PC-3 (cell line): ENCODE data around the gene CHST8. TPM values are rescaled to one million over a fixed set of nuclear protein-coding genes. Genes with fewer than 3 reads are reported as not detected.

ENCODE experiments used
- ATAC-seq: fragments of 200-7000 bp; cut with Tn5 transposase; 2 replicates; pipeline ENCODE4 v1.9.1; 2020; ENCODE audit warnings: mild to moderate bottlenecking, moderate library complexity
- BruUV-seq: library from RNA; stranded (reverse); fragments of 400-500 nt; replicated peaks from 2 replicates; lab custom pipeline; 2021; lab: Mats Ljungman, UMichigan
- CTCF ChIA-PET: fragments of 300-600 bp; sonication (Branson Sonifier 250); formaldehyde crosslinking; loops from one replicate; lab custom pipeline; 2022; ENCODE audit warnings: antibody characterized with exemption; lab: Charles Lee
- POLR2A ChIA-PET: fragments of 300-600 bp; sonication (Branson Sonifier 250); formaldehyde crosslinking; loops from one replicate; lab custom pipeline; 2022; ENCODE audit warnings: antibody characterized with exemption; ENCODE audit not compliant: unreplicated experiment; lab: Charles Lee
- DNase-seq: peaks from one replicate; pipeline ENCODE4 v3.0.0-alpha.2; 2015
- H2AFZ ChIP-seq: fragments of 300-600 bp; sonication (generic); 2 replicates; pipeline ENCODE4 v1.6.0; 2016; ENCODE audit warnings: antibody characterized with exemption, low read length
- H3F3A ChIP-seq: fragments of 300-600 bp; sonication (generic); one replicate; pipeline ENCODE4 v1.6.0; 2017; ENCODE audit warnings: antibody characterized with exemption, low read length, control low read depth, mild to moderate bottlenecking; ENCODE audit not compliant: unreplicated experiment
- H3K27ac ChIP-seq: fragments of 300-600 bp; sonication (generic); 2 replicates; pipeline ENCODE4 v1.5.1; 2016; ENCODE audit warnings: mild to moderate bottlenecking, low read length
- H3K27me3 ChIP-seq: fragments of 300-600 bp; sonication (generic); 2 replicates; pipeline ENCODE4 v1.6.1; 2016; ENCODE audit warnings: low read length, mixed read lengths
- H3K36me3 ChIP-seq: fragments of 300-600 bp; sonication (generic); 2 replicates; pipeline ENCODE4 v1.6.1; 2016; ENCODE audit warnings: low read depth, mixed run types, low read length, mixed read lengths
- H3K4me1 ChIP-seq: fragments of 300-600 bp; sonication (generic); 2 replicates; pipeline ENCODE4 v1.5.1; 2016; ENCODE audit warnings: low read length; ENCODE audit not compliant: insufficient read depth
- H3K4me2 ChIP-seq: fragments of 300-600 bp; sonication (generic); 2 replicates; pipeline ENCODE4 v1.6.0; 2016; ENCODE audit warnings: low read length
- H3K4me3 ChIP-seq: fragments of 300-600 bp; sonication (generic); 2 replicates; pipeline ENCODE4 v1.5.1; 2016; ENCODE audit warnings: mild to moderate bottlenecking, low read length, mixed read lengths
- H3K79me2 ChIP-seq: fragments of 300-600 bp; sonication (generic); 2 replicates; pipeline ENCODE4 v1.6.1; 2017; ENCODE audit warnings: low read length, mixed read lengths
- H3K9ac ChIP-seq: fragments of 300-600 bp; sonication (generic); 2 replicates; pipeline ENCODE4 v1.6.0; 2016; ENCODE audit warnings: mild to moderate bottlenecking, low read length
- H3K9me2 ChIP-seq: fragments of 300-600 bp; sonication (generic); replicated peaks from 2 replicates; pipeline ENCODE4 v1.6.1; 2016; ENCODE audit warnings: mixed run types, low read length, mixed read lengths
- H3K9me3 ChIP-seq: fragments of 300-600 bp; sonication (generic); 2 replicates; pipeline ENCODE4 v1.6.1; 2016; ENCODE audit warnings: low read length, mixed read lengths
- H4K20me1 ChIP-seq: fragments of 300-600 bp; sonication (generic); 2 replicates; pipeline ENCODE4 v1.6.1; 2016; ENCODE audit warnings: low read length, mixed read lengths
- CTCF ChIP-seq: fragments of 300-600 bp; sonication (generic); conservative IDR thresholded peaks from 2 replicates; pipeline ENCODE4 v1.5.1; 2017; ENCODE audit warnings: antibody characterized with exemption, low read depth, mild to moderate bottlenecking, low read length
- EZH2 ChIP-seq: fragments of 300-600 bp; sonication (generic); IDR thresholded peaks from one replicate; pipeline ENCODE4 v1.6.1; 2017; ENCODE audit warnings: antibody characterized with exemption, mild to moderate bottlenecking, low read length; ENCODE audit not compliant: unreplicated experiment
- EZH2phosphoT487 ChIP-seq: fragments of 300-600 bp; sonication (generic); IDR thresholded peaks from 2 replicates; pipeline ENCODE4 v1.6.1; 2018; ENCODE audit warnings: mild to moderate bottlenecking, antibody characterized with exemption, low read length, borderline replicate concordance
- intact Hi-C: fragments of 100-400 bp; cut with micrococcal nuclease; formaldehyde crosslinking; loops from 2 replicates; pipeline ENCODE4 v1.9.0; 2023
- total RNA-seq: library from RNA; depleted of rRNA; stranded (reverse); fragments of >200 nt; gene quantifications from 2 replicates; pipeline ENCODE4 v1.2.3, GENCODE V29; 2014

The CHST8 gene
- total RNA-seq, 1 experiment from 2014 or later: 0.36 TPM

- TSS peak; percentile 76 for BruUV-seq
- ChIA-PET CTCF (interaction anchor here (0.6 to 0.9 kb wide), 3 partner anchors 25 to 179 kb away, joined by 3 to 5 read pairs (median 4); no protein-coding TSS in a partner anchor), POLR2A (interaction anchor here (0.6 to 0.7 kb wide), 3 partner anchors 23 to 39 kb away, joined by 4 to 17 read pairs (median 16); partner anchors contain the start of gene KCTD15)
- H3K27ac ChIP-seq: peak overlapping the region; percentile 99
- H2AFZ ChIP-seq: peak overlapping the region; percentile 76
- H3F3A ChIP-seq: no peaks in the 10 kb centered on the region
- peaks cover 31% of the 10 kb centered on the region for H3K4me1 ChIP-seq
- H3K27me3 ChIP-seq: no peaks in the 10 kb centered on the region
- H4K20me1 ChIP-seq: no peaks in the 10 kb centered on the region
- H3K9me2 ChIP-seq: no peaks in the 10 kb centered on the region
- H3K4me2 ChIP-seq: peak overlapping the region; percentile 89
- peak overlapping the region; percentile 95 for H3K9ac ChIP-seq
- intact Hi-C loops: no loop called here
- H3K79me2 ChIP-seq: no peaks in the 10 kb centered on the region
- no peak for TF ChIP-seq EZH2
- H3K36me3 ChIP-seq: no peaks in the 10 kb centered on the region
- H3K9me3 ChIP-seq: no peaks in the 10 kb centered on the region
- peak overlapping the region; percentile 65; the same call in 1 of the 2 replicates for H3K4me3 ChIP-seq
- DNase-seq (no peak), ATAC-seq (no peak)
These were observed 197.7 kb downstream of the CHST8 start for GRCh38 chr19:33819506-33819879.

GRCh38 chr19:33819880-33820781 lies 198.4 kb downstream of the CHST8 start:
- no peaks in the 10 kb centered on the region for H3K27me3 ChIP-seq
- intact Hi-C loops: loop anchor here (2.0 to 10.0 kb wide), 3 partner anchors 23 to 175 kb away; partner anchors contain the start of gene KCTD15
- peak overlapping the region; percentile 99 for H3K27ac ChIP-seq
- no peaks in the 10 kb centered on the region for H3K36me3 ChIP-seq
- H3K4me2 ChIP-seq: peak overlapping the region; percentile 89
- POLR2A ChIA-PET: interaction anchor here (0.6 to 0.7 kb wide), 3 partner anchors 23 to 39 kb away, joined by 4 to 17 read pairs (median 16); partner anchors contain the start of gene KCTD15
- no TSS peak for BruUV-seq
- no peaks in the 10 kb centered on the region for H3K79me2 ChIP-seq
- no peaks in the 10 kb centered on the region for H3F3A ChIP-seq
- H4K20me1 ChIP-seq: no peaks in the 10 kb centered on the region
- peak overlapping the region; percentile 95 for H3K9ac ChIP-seq
- H3K9me3 ChIP-seq: no peaks in the 10 kb centered on the region
- CTCF ChIA-PET: interaction anchor here (0.6 to 0.9 kb wide), 3 partner anchors 25 to 178 kb away, joined by 3 to 5 read pairs (median 4); no protein-coding TSS in a partner anchor
- ATAC-seq: peak; percentile 68
- no peaks in the 10 kb centered on the region for H3K9me2 ChIP-seq
- peak; percentile 85 for DNase-seq
- H3K4me3 ChIP-seq: peak overlapping the region; percentile 65
- H3K4me1 ChIP-seq: peaks cover 31% of the 10 kb centered on the region
- TF ChIP-seq EZH2phosphoT487 (no peak), CTCF (no peak; the same call in 1 of the 2 replicates), EZH2 (no peak)
- H2AFZ ChIP-seq: peak overlapping the region; percentile 76

DNA sequence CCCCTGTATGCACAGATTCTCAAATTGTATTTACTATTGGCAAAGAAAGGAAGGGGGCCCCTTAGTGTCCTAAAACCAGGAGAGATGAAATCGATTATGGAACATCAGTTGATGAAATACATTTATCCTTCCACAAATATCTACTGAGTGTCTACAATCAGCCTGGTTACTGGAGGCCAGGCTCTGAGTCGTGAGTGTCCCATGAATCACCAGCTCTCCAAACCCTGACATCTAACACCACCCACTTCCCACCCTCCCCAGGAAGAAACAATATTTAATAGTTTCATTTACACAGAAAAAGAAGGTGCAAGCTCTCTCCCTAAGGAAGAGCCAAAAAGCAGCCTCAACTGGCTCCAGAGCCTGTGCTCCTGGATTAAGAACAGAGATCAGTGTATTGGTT lies 200.1 kb downstream of the CHST8 start:
- no peaks in the 10 kb centered on the region for H3K79me2 ChIP-seq
- H3K4me2 ChIP-seq: peak overlapping the region; percentile 61
- no peak overlapping the region for H3K4me3 ChIP-seq
- H3K9me3 ChIP-seq: no peaks in the 10 kb centered on the region
- no peak overlapping the region for H2AFZ ChIP-seq
- peak; percentile 49 for DNase-seq
- H3K27me3 ChIP-seq: no peaks in the 10 kb centered on the region
- H3K9me2 ChIP-seq: no peaks in the 10 kb centered on the region
- no peaks in the 10 kb centered on the region for H3F3A ChIP-seq
- H3K27ac ChIP-seq: peak overlapping the region; percentile 99
- ChIA-PET POLR2A (interaction anchor here (0.7 kb wide), 2 partner anchors 84 to 1448 kb away, joined by 3 to 4 read pairs; no protein-coding TSS in a partner anchor), CTCF (no interaction called here)
- intact Hi-C loops: loop anchor here (2.0 to 10.0 kb wide), 3 partner anchors 25 to 173 kb away; partner anchors contain the start of gene KCTD15
- TF ChIP-seq EZH2phosphoT487 (no peak), EZH2 (no peak), CTCF (no peak)
- H3K4me1 ChIP-seq: peaks cover 31% of the 10 kb centered on the region
- no peaks in the 10 kb centered on the region for H4K20me1 ChIP-seq
- no TSS peak for BruUV-seq
- ATAC-seq: no peak
- peak overlapping the region; percentile 21; the same call in 1 of the 2 replicates for H3K9ac ChIP-seq
- no peaks in the 10 kb centered on the region for H3K36me3 ChIP-seq
